AG09319 (cell line): ENCODE data around the gene OSBPL5.

Experiments
- DNase-seq: peaks from one replicate; pipeline ENCODE4 v3.0.0-alpha.2; 2010; ENCODE audit warnings: low read depth; ENCODE audit errors: extremely low read depth
- CTCF ChIP-seq: IDR thresholded peaks from 2 replicates; pipeline ENCODE4 v1.5.1; 2011; ENCODE audit warnings: low read depth, mild to moderate bottlenecking, inconsistent platforms, low read length, moderate library complexity

Gene OSBPL5

GRCh38 chr11:3111919-3112690 lies 53.0 kb downstream of the OSBPL5 start:
- TF ChIP-seq CTCF = no peak
- DNase-seq = peak; percentile 32

- DNase-seq = no peak
- no peak for TF ChIP-seq CTCF
Measured at GRCh38 chr11:3111466-3111865, 53.6 kb downstream of the OSBPL5 start.

GRCh38 chr11:3109921-3110706 lies 55.0 kb downstream of the OSBPL5 start:
- TF ChIP-seq CTCF = peak; percentile 63
- no peak for DNase-seq

- TF ChIP-seq CTCF = no peak
- DNase-seq = no peak
Measured at GRCh38 chr11:3109434-3109833, 55.7 kb downstream of the OSBPL5 start.

GRCh38 chr11:3108183-3108721 lies 56.9 kb downstream of the OSBPL5 start:
- no peak for DNase-seq
- no peak for TF ChIP-seq CTCF

GRCh38 chr11:3107608-3108182 lies 57.4 kb downstream of the OSBPL5 start:
- no peak for DNase-seq

More at GRCh38 chr11:3107608-3108182, 57.4 kb downstream of the OSBPL5 start:
- TF ChIP-seq CTCF = no peak
